Activated naive CD4-positive, alpha-beta T cell treated with Interleukin-2 at 50 U/mL for 16 hours (primary cell): Measurements from ENCODE around the gene CCDC201.

ENCODE experiments used
- DNase-seq: peaks from one replicate; pipeline ENCODE4 v3.0.0-alpha.2; 2020

Gene CCDC201, protein sequence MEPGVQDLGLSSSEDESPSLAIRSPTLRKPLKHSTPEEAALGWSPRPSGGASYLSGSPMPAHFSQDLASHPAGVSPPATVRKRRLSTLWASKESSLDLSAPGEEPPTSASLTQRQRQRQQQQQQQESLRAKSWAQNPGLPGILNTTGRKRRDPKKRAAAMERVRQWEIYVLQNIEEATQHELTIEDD

DNA sequence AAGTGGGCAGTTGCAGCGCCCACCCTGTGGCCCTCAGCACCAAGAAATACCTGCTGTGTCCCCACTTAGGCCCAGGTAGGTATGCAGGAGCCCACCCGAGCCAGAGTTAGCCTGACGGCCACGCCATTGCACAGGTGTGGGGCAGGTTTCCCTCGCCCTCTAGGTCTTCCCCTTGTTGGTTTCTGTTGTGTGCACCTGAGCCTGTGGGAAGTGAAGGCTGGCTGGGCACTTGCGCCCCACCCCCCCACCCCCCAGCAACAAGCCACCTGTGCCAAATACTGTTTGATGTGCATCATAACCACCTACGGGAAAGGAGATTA lies at the start of gene CCDC201:
Gene CCDC201 (minus strand): TSS at position 48 of the 320 bp plus-strand sequence. CDS start 75 bp downstream, outside the sequence.
- DNase-seq = no peak

DNA sequence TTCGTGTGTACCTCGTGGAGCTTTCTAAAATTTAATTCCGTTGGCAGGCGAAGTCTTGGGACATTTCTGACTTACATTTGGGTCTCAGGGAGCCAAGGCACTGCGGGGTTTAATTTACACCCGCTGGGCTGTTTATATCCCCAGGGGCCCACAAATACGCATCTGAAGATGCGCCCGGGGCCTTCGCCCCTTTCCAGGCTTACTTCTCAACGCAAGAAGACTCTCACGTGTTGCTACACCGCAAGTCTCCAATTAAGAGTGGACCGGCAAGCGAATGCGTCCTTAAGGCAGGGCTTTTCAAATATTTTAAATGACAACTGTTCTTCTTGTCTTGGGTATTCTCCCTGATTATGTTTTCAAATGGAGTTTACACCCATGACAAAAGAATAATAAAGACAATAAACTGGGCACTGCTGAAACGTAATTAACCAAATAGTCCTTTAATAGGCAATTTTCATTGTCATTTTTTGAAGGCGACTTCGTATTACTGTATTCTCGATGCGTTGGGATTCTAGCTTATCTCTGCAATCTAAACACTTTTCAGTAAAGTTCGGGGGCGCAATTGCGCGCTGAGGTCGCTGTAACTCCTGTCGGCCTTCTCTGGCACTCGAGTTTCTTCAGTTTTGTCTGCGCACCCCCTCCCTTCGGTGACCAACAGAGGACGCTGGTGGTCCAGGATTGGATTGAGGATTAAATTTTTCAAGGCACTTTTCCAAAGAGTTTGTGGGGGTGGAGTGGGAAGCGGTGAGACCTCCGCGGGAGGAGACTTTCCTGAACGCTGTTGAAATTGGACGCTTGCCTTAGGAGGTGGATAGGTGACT lies 49.0 kb upstream of the CCDC201 start:
- no peak for DNase-seq

DNA sequence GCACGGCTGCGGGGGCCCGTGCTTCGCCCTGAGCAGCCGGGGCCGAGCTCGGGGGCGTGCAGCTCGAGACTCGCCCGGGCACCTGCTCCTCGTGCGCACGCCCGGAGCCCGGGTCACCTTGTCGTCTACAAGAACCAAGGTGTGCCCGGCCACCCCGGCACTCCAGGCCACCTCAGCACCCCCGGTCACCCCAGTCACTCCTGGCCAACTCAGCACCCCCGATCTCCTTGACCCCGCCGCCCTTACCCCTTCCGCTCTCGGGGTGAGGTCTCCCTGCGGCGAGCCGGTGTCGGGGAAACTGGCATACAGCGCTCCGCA lies 48.5 kb upstream of the CCDC201 start:
- DNase-seq = no peak

DNA sequence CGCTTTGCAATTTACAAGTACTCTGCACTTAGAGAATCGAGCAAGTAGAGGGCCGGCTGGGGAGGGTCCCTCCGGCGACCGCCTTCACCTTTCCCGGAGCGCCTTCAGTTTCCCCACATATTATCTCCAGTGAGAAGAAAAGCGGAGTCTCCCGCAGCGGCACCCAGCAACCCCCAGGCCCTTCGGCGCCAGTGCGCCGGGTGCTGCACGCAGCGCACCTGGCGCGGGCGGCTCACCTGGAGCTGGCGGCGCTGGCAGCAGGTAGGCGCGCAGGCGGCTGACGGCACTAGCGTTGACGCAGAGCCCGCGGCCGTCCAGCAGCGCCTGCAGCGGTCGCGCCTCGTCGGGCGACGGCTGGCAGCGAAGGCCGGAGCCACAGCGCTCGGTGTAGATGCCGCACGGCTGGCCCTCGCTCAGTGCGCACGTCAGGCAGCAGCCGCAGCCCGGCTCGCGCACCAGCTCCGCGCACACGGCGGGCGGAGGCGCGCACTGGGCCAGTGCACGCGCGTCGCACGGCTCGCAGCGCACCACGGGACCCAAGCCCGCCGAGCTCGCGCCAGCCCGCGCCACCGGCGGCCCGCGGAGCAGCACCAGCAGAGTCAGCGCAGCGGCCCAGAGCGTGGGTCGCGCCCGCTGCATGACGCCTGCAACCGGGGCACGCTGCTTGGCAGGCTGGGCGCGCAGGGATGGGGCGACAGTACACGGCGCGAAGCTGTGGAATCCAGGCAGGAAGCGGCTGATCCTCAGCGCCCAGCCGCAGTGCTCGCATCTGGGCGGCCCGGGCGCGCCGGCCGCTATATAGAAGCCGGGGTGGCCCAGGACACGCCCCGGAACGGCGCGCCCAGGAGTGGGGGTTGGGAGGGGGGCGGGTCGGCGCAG lies 47.9 kb upstream of the CCDC201 start, which contains the start of gene IGFBP3:
Gene IGFBP3 (minus strand): TSS at position 771 of the 879 bp plus-strand sequence. CDS start 132 bp downstream, at position 639.
- peak; percentile 13 for DNase-seq

DNA sequence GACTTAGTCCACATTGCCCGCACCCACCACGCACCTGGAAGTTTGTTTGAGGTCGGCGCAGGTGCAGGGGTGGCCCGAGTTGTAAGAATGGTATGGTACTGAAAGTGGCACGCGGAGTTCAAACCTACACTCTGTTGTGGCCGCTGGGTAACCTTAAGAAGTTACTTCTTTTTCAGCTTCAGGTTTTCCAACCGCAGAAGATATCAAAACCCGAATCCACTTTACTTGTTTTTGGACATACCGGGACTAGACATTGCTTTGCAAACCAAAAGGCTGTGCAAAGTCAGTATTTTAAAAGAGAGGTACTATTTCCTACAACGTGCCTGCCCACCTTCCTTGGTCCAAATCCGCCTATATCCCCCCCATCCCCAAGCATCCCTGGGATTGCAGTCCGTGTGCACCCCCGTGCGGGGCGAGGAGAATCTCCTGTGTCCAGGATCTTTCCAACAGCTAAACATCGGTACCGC lies 47.1 kb upstream of the CCDC201 start:
- no peak for DNase-seq

DNA sequence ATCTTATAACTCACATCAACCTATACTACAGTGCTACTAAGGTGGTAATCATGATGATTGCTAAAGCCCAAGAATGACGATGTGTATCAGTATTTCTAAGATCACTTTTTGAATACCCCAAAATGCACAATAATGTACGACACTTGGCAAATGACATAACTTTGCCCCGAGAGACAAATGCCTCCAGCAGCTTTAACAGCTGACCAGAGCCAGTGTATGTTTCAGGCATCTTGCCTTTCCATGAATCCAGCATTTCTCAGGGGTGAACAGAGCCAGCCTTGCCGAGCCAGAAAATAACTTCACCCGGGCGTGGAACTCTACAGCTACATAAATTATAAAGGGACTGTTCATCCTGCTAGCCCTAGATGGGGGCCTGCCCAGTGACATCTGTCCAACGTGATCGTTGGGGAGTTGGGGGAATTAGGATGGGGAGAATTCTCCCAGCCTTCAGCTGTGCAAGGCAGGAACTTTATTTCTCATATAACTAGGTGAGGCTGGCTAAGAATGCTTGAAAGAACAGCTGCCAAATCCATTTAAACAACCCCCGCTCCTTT lies 46.4 kb upstream of the CCDC201 start:
- no peak for DNase-seq

DNA sequence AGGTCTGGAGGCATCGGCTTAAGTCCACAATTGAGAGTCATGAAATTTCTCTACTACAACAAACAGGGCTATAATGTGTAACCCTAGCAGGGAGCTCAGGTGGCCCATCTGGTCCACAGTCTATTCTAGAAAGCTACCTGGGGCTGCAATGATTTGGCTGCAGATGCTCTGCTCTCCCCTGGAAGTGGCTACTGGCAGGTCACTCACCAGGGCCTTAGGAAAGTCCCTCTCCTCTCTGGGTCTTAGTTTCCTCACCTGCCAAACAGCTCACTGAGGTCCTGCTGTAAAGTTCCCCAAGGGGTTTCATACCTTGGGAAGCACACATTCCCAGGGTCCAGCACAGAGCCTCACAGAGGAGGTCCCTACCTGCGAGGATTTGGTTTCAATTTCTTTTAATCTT lies 45.7 kb upstream of the CCDC201 start:
- DNase-seq = no peak

DNA sequence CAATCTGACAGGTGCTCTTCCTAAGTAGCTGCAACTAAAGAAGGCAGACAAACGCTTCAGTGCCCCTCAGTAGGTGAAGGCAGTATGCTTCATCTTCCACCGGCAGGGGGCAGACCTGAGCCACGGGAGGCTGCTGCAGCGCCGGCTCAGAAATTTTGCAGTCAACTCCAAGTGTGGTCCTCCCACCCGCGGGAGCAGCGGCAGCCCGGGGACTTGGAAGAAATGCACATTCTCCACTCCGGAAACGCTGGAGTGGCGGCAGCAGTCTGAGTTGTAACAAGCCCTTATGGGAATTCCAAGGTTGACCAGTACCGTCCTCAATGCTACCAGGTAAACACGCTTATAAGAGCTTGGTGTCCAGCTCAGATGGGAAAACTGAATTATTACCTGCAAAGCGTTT lies 44.8 kb upstream of the CCDC201 start:
- DNase-seq = peak; percentile 76

DNA sequence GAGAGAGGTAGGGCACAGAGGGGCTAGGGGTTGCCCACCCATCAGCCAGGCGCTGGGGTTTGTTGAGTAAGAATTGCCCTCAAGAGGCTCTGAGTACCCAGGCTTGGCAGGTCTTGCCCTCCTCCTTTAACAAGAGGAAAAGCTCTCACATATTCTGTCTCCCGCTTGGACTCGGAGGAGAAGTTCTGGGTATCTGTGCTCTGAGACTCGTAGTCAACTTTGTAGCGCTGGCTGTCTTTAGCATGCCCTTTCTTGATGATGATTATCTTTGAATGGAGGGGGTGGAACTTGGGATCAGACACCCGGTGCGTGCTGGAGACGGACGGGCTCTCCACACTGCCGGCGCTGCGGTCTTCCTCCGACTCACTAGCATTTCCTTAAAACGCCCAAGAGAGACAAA lies 44.2 kb upstream of the CCDC201 start:
- DNase-seq = no peak

DNA sequence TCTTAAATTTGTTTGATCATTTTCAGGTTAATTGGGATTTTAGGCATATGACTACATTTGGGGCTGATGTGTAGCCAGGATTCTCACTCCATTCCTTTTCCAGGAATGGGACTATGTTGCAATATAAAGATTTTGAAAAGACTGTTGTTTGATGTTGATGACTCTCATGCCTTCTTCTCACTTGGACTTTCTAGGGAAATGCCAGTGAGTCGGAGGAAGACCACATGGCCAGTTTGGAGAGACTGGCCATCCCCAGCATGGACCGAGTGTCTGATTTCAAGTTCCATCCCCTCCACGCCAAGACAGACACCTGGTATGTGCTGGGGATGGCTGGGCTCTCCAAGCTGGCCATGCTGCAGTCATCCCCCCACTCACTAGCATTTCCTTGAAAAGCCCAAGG lies 42.7 kb upstream of the CCDC201 start:
- no peak for DNase-seq

DNA sequence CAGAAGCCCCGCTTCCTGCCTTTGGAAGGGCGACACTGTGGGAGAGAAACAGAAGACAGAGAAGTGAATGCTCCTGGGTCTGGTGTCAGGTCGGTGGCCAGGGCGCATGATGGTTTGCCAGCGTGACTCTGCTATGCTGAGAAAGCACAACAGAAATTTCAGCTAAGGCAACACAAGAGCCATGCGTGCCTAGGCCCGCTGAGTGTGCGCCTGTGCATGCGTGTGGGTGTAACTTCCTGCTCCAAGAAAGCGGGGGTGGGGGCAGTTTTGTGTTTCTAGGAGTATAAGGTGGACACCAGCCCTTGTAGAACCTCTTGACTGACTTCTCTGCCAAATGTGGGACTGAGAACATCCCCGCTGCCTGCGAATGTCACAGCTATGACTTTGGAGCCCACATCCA lies 42.0 kb upstream of the CCDC201 start:
- no peak for DNase-seq

DNA sequence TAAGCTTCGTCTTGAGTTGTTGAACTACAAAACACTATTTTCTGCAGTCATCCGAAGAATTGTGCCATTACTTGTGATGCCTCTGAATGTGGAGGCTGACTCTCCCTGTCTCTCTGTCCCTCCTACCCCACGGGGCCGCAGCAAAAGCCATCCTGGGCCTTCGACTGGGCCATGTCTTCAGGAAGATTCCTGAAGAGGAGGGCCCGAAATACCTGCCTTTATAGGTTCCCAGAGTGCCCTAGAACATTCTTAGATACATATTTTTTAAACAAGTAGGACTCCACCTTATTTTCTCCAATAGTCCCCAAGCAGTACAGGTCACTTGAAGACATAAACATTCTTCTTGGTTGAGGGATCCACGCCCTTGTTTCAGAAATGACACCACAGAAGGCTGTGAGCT lies 40.1 kb upstream of the CCDC201 start:
- no peak for DNase-seq

DNA sequence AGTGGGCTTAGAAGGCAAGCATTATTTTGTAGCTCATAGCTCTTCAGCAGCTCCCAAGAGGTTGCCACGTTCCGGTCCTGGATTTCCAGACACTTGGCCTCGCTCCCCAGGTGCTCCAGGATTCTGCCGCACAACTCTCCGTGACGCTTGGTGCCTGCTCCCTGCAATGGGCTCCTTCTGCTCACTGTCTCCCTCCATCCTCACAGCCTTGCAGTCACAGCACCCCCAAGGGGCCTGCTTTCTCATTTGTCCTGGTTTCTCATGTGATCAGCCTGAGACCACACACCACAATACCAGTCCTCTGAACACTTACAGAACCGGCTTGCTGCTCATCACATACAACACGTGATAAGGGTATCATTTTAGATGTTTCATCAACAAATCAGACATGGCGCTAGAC lies 38.4 kb upstream of the CCDC201 start:
- no peak for DNase-seq

DNA sequence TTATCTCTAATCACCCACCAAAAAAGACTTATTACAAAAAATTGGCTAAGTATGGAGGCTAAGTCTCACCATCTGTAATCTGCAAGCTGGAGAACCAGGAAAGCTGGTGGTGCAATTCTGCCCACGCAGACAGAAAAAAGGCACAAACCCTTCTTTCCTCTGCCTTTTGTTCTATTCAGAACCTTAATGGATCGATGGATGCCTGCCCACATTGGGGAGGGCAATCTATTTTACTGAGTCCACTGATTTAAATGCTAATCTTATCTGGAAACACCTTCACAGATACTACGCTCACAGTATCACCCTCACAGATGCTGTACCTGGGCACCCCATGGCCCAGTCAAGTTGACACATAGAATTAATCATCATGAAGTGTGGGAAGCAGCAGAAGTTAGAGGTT lies 38.0 kb upstream of the CCDC201 start:
- no peak for DNase-seq

DNA sequence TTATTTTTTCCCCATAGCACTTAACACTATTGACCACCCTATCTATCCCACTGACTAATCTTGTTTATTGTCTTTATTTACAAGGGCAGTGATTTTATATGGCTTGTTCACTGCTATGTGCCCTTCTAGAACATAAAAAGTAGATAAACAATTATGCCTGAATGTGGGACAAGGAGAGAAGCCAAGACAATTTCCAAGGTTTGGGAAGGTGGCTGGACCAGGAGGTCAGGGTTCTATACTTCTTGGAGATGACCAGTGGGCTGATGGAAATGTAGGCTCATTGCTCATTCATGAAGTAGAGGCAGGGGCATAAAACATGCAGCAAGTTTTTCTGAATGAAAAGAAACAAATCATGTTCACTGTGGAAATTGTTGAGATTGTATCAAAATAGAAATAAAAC lies 36.7 kb upstream of the CCDC201 start:
- DNase-seq = no peak

DNA sequence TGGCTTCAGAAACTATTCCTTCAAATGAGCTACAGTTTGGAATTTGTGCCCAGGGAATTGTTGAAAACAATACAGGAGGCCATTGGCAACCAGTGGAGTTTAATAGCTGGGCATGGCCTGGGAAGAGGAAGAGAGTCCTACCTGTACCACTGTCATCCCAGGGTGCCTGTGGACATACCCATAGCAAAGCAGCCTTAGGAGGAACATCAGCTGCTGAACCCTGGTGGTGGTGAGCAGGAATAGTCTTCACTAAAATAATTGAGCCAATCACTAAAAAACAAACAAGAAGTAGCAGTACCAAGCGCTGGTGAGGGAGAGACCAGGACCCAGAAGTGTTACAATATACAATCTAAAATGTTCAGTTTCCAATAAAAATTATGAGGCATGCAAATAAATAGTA lies 29.9 kb upstream of the CCDC201 start:
- no peak for DNase-seq

DNA sequence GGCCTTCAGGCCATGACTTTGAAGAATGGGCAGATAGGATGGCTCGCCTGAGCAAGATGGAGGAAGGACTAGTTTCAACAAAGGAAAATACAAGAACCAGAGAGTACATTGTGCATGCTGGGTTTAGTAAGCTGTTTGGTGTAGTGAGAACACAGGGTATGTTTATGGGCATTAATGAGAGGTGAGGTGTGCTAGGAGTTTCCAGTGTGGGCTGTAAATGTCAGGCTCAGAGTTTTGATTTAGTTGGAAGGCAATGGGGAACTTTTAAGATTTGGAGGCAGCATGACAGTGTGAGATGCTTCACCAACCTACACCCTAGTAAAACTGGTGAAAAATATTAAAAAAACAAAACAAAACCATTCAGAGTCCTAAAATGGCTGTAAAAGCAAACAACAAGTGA lies 28.7 kb upstream of the CCDC201 start:
- no peak for DNase-seq

DNA sequence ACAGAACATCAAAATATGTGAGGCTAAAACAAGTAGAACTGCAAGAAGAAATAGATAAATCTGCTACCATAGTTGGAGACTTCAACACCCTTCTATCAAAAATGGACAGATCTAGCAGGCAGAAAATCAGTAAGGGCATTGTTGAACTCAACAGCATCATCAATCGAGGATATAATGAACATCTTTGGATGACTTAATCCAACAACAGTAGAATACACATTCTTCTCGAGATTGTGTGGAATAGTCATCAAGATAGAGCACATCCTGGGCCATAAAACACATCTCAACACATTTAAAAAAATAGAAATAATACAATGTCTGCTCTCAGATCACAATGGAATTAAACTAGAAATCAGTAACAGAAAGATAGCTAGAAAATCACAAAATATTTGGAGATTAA lies 25.3 kb upstream of the CCDC201 start:
- DNase-seq = no peak

DNA sequence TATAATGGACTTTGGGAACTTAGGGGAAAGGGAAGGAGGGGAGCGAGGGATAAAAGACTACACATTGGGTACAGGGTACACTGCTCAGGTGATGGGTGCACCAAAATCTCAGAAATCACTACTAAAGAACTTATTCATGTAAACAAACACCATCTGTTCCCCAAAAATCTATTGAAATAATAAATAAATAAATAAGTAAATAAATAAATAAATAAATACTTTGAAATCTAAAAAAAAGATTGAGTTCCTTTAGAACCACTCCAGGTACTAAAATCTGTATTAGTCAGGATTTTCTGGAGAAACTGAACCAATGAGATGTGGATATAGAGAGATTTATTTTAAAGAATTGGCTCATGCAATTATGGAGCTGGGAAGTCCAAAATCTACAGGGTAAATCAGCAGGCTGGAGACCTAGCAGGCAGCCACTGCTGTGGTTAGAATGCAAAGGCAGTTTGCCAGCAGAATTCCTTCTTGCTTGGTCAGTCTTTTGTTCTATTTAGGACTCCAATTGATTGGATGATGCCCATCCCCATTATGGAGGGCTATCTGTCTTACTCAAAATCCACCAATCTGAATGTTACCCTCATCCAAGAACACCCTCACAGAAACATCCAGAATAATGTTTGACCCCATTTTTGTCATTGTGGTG lies 24.3 kb upstream of the CCDC201 start:
- no peak for DNase-seq

DNA sequence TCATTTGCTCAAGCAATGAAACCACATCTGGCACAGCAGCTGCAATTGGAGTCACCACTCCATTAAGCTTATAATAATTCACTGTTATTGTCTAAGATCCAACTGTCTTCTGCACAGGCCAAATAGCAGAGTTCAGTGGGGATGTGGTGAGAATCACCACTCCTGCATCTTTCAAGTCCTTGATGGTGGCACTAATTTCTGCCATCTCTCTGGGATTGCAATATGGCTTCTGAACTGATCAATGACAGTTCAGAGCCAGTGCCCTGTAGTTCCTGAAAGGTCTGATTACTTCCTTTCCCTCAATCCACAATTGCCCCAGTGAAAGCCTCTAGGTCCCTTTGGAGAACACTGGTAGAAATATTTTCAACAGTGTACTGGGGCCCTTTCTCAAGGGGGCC lies 21.8 kb upstream of the CCDC201 start:
- no peak for DNase-seq

DNA sequence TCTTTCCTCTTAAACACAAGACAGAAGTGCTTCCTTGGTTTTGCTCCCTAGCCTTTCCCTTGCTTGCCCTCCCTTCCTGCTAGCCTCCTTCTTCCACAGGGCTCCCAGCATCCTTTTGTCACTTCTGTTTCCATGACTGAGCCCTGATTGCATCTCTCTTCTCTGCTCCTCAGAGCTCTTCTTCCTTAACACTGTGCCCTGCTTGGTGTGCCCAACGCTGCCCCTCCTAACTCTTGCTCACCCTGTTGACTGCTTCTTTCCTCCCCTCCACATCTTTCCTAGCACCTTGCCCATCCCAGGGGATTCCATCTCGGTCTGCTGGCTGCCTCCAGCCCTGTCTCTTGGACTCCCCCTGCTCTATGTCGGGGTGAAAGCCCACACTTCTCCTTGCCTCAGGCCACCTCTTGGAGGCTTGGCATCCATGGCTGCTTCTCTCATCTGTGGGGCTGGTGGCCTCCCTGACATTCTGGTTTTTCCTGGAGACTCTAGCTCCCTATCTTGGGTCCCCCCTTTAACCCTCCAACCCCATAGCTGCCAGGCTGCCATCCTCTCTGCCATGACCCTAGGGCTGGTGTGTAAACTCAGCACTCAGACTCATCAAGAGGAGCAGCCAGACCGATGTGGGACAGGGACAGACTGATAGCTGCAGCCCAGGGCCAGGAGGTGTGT lies 21.2 kb upstream of the CCDC201 start:
- DNase-seq = no peak

DNA sequence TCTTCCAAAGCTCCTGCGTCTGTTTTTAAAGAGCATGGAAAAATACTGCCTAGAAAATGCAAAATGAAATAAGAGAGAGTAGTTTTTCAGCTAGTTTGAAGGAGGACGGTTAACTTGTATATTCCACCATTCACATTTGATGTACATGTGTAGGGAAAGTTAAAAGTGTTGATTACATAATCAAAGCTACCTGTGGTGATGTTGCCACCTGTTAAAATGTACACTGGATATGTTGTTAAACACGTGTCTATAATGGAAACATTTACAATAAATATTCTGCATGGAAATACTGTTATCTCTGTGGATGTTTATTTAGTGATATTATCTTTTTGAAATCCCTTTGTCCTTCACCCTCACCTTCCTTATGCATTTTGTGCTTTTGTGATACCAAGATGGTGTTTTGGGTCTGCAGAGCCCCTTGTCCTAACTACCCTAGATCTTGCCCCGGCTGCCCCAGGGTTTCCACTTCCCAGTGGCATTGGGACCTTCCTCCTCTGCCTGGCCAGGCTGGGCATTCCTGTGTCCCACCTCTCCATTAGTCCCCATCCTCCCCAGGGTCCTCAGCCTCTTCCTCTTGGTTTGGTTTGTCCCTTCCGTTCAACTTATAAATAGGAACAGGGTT lies 20.6 kb upstream of the CCDC201 start:
- DNase-seq = no peak
